NCI-H146 treated with DMSO at 0.1 percent for 48 hours (cell line): ENCODE results near the gene FAM180A.
"Not testable (repeated sequence)": the region's sequence is repeated elsewhere in the genome, so short reads cannot be mapped to it uniquely, and the experiment has no call there.

Experiments
- DNase-seq: peaks from one replicate; lab custom pipeline; 2025; ENCODE audit not compliant: unreplicated experiment; lab: John Stamatoyannopoulos, UW

FAM180A gene

DNA sequence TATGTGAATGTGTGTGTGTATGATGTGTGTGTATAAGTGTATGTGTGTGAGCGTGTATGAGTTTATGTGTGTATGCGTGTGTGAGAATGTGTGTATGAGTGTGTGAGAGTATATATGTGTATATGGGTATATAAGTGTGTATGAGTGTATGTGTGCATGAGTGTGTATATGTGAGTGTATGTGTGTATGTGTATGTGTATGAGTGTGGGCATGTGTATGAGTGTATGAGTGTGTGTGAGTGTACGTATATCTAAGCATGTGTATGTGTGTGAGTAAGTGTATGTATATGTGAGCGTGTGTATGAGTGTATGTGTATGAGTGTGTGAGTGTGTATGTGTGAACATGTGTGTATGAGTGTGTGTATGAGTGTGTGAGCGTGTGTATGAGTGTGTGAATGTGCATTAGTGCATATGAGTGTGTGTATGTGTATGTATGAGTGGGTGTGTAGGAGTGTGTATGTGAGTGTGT lies 33.5 kb downstream of the FAM180A start:
- DNase-seq, result no peak

DNA sequence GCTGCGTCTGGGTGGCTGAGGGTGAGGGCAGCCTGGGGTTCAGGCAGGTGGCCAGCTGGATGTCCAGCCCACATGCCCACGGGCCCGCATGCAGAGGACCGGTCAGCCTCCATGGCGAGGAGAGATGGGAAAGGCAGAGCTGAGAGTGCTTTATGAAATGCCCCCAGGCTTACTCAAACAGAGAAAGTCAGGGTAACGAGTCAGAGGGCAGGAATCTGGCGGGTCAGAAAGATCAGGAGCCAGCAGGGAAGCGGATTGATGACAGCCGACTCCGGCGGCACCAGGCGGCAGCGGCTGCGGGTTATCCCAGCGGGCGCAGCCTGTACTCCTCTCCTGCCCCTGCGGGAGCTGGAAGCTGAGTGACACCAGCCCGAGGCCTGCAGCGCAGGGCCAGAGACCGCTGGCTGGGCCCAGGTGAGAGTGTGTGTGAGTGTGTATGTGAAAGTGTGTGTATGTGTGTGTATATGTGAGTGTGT lies 34.0 kb downstream of the FAM180A start:
- peak; percentile 52 for DNase-seq

DNA sequence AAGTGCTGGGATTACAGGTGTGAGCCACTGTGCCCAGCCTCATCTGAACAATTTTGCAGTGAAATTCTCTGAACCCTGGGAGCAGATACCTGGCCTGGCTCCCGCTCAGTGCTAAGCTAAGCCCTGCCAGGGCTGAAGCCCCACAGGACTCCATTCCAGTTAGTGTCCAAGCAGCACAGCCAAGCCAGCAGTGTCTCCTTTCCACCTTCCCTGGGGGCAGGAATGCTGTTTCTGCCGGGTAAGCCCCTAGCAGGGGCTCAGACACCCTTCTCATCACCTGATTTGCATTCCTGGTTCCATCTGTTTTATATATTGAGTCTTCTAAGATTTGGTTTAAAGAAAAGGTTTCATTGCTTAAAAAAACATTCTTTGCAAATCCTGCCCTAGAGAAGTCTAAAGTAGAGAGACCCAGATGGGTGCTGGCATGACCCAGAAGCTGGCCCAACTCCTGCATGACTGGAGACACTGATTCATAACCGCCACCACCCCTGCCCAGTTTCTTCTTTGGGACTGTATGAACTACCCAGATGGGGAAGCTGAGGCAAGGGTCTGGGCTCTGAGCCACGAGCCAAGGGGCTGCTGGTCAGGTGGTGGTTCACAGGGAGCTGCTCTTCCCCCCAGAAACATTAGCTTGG lies 34.7 kb downstream of the FAM180A start:
- no peak for DNase-seq

DNA sequence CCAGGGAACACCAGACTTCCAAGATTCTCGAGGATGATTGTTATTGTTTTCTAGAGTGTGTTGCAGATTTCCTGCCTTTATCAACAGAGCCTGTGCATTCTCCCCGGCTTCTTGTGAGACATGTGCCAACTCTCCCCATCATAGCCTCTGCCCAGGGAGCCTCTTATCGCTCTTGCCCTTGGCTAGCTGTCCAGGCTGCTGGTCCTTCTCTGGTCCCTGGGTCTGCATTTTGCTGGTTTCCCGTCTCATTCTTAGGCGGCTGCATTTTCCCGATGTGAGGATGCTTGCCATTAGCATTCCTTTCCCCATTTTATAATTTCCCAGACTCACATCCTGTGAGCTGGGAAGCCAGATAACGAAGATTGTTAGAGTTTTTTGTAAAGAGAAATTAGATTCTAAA lies 35.8 kb downstream of the FAM180A start:
- DNase-seq, result no peak

DNA sequence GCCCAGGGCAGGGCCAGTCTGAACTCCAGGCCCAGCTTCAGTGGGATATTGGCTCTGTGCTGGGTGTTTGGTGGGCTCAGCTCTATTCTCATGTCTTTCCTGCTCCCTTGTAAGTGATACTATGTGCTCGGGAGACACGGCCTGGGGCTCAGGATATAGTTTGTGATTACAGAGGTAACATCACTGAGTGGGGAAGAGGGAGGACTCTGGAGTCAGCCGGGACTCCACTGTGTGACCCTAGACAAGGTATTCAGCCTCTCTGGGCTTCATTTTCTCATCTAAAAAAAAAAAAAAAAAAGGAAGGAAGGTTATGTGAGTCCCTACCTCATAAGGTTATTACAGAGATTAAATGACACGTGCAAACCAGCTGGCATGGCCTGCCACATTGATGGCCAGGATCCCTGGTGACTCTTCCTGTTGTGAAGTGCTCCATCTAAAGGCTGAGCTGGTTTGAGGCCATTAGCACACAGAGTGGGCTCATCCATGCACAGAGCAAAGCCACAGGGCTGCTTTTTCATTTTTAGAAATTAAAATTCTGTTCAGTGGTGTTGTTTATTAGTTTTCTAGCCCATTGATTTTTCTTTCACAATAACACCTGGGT lies 36.3 kb downstream of the FAM180A start:
- peak; percentile 10 for DNase-seq

DNA sequence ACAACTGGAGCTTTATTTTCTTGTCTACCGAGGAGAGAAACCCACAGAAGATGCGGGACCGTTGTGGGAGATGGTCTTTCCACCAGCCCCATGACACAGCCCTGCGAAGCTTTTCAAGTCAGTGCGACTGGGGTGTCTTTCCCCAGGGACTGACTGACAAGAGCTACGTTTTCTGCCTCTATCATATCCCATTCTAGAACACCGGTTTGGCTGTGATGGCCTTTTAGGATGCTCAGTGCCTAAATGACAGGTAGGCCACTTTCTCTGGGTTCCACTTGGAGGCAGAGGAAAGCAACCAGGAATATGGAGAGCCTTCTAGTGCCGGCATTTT lies 37.5 kb downstream of the FAM180A start:
- no peak for DNase-seq

DNA sequence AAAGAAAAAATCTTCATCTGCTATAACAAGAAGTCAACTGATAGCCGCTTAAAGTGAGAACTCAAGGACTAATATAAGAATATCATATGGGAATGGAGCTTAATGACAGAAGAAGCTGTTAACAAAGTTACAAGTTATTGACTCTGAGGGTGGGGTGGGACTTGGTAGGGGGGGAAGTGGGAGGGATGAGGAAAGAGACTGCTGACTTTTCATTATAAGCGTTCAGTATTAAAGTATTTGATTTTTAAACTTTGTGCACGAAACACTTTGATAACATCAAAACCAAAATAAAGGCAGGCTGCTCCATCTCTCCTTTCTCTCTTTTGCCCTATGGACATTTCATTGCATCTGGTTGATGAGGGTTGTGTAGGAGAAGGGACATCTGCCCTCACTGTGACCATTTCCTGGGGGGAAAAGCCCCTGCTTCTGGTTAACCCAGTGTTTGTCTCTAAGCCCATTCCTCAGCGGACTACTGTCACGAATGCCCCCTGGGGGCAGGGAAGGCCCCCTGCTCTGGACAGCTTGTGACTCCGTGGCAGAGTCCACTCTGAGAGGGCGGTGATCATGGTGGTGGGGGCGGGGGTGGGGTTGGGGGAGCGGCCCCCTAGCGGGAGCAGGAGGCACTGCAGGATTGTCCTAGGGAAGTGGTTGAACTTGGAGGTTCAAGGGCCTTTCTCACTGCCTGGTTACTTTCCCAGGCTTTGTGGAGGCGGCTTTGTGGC lies 38.0 kb downstream of the FAM180A start:
- DNase-seq, result no peak

DNA sequence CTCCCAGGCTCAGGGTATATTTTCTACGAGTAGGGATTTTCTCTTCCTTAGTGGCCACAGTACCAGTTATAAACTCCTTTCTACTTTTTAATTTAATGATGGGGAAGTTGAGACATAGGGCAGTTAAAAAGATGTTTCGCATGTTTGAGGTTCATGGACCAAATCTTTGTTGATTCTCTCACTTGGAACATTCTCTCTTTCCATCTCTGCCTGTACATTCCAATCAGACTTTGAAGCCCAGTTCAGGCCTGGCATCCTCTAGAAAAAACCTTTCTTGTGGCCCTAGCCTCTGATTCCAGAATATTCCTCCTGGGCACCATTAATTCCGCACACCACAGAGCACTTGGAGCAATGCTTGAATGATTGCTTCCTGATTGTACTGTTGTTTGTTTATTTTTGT lies 39.1 kb downstream of the FAM180A start:
- no peak for DNase-seq

DNA sequence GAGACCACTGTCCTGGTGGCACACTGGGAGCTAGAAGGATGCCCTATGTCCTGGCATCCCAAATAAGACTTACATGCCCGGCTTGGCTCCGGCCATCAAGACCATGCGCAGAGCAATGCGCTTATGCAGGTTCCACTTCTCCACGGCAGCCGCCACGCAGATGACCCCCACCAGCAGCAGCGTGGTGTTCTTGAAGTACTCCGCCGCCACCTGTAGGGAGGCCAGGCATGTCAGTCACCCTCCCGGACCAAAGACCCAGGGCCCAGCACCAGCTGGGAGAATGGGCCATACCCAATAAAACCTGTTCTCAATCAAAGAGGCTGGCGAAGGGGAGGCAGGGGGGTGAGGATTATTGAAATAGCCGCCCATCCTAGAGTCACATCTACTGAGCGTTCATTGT lies 40.6 kb downstream of the FAM180A start:
- no peak for DNase-seq

DNA sequence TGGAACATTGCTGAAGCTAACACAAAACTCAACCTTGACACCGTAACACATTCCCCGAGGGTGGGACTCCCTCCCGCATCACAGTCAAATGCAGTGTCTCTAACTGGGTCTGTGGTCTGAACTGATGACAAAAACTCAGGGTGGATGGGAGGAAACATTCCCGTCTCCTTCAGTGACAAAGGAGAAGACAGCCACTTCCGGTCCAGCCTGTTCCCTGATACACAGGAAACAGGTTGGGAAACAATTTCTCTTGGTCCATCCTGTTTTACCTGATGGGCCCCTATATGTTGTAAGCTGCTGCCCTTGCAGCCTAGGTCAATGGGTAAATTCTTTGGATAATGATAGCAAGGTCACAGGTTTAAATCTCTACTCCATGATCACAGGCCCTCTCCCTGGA lies 41.0 kb downstream of the FAM180A start:
- no peak for DNase-seq

DNA sequence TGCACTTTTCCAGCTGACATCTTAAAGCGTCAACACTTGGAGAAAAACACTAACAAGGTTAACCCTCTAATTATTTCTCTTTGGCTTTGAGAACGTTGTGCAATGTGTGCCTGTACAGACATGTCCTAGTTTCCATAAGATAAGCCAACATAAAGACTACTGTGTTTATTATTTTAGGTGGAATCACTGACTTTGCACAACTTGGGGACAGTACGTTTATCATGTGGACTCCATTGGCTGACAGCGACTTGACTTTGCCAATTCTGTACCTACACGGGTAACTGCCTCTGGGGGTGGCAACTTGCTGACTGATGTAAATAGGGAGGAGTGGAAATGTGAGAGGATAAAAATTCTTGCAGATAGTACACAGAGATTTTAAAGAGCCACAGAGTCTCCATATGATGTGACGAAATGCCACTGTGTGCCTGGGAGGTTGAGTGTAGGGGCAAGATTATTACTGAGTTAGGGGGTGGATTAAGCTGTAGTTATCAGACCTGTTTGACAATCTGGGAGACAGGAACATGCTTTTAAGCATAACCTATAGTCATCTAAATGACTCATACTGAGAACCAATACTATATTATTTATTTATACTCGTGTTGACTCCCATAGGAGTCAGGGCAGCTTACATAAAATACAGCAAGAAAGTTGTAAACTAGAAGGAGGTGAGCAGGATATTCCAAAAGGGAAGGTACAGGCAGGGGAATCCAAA lies 41.6 kb downstream of the FAM180A start:
- DNase-seq, result no peak

DNA sequence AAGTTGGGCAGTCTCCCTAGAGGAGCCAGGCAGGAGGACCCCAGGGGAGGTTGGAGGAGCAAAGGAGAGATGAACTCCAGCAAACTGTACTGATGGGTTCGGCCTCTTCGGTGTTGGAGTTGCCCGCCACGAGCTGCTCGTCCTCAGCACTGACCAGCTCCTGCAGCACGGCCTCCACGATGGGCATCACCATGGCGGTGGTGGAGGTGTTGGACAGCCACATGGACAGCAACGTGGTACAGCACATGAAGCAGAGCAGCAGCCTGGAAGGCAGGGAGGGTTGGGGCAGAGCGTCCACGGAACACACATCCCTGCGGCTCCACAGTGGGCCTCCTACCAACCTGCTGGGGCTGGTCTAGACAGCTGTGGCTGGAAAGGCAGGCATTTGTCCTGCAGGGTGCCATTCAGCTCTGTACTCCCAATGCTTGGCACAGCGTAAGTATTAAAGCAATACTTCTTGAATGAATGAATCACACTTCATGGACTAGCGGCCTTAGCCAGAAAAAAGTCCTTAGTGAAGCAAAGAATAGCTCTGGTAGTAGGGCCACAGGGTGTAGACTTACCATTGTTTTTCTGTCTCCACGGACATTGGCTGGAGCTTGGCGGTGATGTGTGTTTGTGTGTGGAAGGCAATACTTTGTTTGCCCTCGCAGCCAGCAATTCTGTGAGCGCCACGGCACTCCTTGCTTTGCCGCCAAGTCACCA lies 42.4 kb downstream of the FAM180A start:
- no peak for DNase-seq

DNA sequence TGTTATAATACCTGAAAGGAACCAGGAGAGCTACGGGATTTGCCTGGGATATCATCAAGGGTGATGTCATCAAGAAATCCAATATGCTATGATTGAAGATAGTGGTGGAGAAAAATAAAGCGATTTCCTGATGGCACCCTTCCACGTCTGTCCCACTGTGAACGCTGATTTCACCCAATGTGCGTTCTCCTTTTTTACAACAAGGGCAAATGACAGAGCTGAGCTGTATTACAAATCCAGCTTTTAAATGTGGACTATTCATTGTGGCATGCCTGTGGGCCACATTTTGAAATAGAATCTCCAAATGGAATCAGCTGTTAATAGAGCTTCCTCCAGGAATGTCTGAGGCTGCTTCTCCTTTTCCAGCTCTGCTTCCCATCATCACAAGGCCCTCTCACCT lies 43.9 kb downstream of the FAM180A start:
- no peak for DNase-seq

DNA sequence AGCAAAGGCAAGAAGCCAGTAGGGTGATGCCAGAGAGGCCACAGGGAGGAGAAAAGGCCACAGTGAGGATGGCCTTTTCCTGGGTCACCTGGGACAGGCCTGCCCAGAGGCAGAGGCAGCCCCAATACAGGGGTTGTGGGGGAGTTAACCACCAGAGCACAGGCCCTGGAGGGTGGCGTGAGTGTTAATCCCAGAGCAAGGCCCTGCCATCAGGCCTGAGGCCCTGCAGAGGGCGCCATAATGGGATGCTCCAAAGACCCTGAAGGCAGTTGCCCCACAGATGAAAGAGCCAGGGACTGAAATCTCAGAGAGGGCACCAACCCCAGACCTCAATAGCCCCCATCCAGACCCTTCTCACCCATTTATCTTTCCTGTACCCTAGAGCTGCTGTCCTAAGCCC lies 44.5 kb downstream of the FAM180A start:
- no peak for DNase-seq

DNA sequence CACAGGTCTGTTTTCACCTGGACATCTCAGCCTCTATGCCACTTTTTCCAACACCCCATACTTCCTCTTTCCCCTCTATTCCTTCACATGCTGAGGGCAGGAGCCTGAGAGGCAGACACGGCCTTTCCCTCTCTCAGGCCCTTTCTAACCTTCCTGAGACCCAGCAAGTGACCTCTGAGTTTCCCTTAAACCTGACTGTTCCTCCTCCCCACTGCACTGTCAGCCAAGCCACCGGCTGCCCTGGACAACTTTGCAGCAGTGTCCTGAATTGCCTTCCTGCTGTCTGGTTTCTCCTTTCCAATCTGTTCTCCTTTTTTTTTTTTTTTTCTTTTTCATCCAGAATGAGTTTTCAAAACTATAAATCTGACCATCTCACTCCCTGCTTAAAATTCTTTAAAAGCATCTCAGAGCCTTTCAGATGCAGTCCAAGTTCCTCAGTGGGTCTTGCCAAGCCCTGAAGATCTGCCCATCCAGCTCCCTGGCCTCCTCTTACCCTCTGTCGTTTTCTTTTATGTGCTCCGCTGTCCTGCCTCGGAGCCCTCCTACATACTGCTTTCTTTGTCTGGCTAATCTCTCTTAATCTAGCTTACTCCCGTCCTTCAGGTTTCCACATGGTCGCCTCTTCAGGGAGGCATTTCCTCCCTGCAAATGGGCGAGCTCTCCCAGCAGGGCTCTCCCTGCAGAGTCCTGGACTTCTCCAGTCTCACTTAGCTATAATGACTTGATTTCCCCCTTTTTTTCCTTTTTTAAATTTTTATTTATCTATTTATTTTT lies 51.1 kb downstream of the FAM180A start:
- no peak for DNase-seq

DNA sequence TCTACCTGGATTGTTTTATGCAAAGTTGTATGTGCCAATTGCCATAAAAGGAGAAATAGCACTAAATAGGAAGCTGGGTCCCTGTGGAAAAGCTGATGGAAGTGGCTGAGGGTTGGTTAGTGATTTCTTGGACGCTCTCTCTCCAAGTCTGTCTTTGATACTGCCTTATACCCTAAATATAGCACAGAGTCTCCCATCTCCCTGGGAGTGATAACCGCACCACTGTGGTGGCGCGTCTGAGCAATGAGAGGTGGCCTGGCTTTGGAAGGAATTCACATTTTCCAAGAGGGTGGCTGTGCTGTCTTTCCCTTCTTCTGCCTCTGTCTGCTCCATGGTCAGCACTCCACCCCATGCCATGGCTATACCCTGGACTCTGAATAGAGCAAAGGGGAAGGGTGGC lies 55.1 kb downstream of the FAM180A start:
- no peak for DNase-seq

DNA sequence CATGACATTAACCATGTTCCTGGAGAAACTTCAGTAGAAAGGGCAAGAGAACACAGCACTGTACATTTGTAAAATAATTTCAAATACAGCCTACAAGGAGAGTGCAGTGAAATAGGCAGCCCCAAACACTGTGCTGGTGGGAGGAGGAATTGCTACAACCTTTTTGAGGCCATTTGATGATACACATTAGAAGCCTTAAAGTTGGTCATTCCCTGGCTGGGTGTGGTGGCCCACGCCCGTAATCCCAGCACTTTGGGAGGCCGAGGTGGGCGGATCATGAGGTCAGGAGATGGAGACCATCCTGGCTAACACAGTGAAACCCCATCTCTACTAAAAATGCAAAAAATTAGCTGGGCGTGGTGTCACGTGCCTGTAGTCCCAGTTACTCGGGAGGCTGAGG lies 56.0 kb downstream of the FAM180A start:
- not testable (repeated sequence) for DNase-seq

DNA sequence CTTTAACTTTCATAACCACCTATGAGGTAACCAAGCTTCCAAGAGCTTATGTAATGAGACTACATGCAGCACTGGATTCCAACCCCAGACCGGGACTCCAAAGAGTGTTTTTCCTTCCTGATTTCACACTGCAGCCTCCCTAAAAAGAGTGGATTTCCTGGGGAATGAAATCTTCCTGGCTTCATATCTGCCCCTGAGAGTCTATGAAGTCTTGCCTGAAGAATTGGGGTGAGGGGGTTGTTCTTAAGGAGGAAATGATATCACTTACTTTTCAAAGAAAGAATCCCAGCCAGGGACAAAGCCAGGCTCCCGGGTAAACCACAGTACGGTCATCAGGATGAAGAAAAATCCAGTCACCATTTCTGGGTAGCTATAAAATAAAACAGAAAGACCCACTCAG lies 56.6 kb downstream of the FAM180A start:
- no peak for DNase-seq

DNA sequence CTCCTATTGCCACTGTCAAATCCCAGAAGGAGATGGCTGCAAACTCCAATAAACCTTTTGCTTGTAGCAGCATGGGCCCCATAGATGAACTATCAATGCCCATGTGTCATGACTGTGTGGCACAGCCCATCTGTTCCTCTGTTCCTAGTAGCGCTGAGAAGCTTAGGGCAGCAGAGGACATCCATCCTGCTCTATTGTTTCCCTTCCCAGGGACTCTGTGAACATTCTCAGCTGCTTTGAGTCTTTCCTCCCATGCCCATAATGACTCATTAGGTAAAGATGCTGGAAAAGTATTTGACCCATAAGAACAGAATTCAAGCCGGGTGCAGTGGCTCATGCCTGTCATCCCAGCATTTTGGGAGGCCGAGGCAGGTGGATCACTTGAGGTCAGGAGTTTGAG lies 58.0 kb downstream of the FAM180A start:
- no peak for DNase-seq

DNA sequence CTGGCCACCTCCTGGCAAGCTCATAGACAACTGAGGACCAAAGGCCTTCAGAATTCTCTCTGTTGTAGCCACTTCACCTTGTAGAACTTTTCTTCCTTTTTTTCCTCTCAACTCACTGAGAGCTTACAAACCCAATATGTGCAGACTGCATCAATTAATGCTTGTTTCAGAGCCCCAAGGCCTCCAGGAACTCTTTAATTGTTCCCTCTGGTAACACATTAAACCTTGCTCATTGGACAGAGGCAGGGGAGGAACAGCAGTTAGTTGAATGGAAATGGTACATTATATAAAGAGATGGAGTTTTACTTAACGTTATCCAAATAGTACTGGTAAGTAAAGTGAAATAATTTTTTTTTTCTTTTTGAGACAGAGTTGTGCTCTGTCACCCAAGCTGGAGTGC lies 61.1 kb downstream of the FAM180A start:
- no peak for DNase-seq
